HG02938 (cell line): ENCODE data around the gene SRM.
"Not testable (repeated sequence)": the region's sequence is repeated elsewhere in the genome, so short reads cannot be mapped to it uniquely, and the experiment has no call there.

ENCODE experiments used
- ATAC-seq: cut with Tn5 transposase; IDR thresholded peaks from one replicate; pipeline ENCODE4 v1.9.1; 2021; ENCODE audit warnings: mild to moderate bottlenecking, moderate library complexity; ENCODE audit not compliant: unreplicated experiment

SRM gene

DNA sequence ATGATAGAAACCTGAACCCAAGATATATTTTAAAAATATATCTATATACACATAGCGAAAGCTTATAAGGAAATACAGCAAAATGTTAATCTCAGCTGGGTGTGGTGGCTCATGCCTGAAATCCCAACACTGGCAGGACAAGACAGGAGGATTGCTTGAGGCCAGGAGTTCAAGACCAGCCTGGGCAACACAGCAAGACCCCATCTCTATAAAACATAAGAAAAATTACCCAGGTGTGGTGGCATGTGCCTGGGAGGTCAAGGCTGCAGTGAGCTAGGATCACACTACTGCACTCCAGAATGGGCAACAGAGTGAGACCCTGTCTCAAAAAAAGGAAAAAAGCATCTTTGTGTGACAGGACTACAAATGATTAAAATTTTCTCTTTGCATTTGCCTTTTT lies 6.0 kb upstream of the SRM start:
- no peak for ATAC-seq

DNA sequence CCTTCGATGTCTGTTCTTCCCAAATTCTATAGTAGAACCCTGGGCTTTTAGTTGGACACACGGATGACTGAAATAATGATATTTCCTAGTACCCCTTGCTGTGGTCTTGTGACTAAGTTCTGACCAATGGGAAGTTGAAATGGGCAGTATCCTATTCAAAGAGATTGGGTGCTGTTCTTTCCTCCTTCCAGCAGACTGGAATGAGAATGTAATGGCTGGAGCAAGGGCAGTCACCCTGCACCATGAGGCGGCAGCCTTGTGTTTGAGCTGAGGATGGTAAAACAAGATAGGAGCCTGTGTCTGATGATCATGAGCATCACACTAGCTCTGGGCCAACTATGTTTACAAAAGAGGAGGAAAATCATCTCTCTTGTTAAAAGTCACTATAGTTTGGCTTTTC lies 5.1 kb upstream of the SRM start:
- ATAC-seq, result no peak

DNA sequence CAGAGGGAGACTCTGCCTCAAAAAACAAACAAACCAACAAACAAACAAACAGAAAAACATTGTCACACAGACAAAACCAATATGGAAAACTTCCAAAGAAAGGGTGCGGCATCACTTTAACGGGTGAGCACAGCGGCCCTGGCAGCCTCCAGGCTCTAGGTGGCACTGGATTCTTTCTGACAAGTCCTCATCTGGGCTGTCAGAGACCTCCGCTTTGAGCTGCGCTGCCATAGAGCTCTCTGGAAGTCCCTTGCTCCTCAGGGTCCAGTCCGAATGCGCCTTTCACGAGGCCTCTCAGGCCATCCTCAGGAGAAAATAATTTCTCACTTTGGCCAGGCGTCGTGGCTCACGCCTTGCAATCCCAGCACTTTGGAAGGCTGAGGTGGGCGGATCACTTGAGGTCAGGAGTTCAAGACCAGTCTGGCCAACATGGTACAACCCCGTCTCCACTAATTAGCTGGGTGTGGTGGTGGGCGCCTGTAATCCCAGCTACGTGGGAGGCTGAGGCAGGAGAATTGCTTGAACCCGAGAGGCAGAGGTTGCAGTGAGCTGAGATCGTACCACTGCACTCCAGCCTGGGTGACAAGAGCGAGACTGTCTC lies 4.2 kb upstream of the SRM start:
- not testable (repeated sequence) for ATAC-seq

DNA sequence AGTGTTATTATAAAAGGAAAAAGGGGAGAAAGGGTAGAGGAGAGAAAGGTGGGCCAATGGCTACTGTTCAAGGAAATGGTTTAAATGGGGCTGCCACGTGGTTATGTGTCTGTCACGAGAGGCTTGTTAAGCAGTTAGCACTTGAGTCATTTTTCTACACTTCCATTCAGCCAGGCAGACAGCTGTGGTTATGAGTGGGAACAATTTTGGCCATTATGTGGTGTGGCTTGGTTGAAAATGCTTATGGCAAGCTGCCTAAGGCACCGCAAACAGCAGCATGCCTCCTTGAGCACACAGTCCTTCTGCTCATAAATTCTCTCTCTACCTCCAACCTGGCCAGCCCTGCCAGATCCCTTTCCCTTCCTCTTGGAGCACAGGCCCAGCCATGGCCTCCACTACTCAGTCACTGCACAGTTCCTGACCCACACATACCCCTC lies 3.2 kb upstream of the SRM start:
- ATAC-seq, result no peak

DNA sequence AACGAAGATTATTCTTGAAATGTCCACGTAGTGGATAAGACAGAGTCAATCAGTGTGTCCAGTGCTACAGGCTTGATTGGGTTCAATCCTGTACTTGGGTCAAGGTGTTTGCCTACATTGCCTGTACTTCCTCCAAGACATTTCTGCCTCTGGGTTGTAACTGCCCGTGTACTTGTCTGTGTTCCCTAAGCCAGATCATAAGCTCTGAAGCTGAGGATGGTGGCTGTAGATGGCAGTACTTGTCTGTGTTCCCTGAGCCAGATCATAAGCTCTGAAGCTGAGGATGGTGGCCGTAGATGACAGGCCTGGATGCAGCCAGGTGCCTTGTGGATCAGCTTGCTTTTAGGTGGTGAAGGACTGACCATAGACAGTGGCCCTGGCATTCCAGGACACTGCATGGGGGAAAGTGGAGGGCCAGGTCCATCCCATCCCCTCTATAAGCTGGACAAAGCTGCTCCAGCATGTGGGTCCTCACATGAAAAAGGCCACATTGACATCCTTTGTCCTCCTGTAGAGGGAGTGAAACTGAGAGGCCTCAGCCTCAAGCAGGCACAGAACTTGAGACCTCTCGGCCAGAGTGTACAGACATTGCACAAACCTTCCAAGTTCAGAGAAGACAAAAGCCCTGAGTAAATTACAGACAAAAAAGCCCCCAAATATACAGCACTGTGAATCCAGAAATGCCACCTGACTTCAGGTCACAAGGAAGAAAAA lies 2.0 kb upstream of the SRM start:
- ATAC-seq, result no peak

DNA sequence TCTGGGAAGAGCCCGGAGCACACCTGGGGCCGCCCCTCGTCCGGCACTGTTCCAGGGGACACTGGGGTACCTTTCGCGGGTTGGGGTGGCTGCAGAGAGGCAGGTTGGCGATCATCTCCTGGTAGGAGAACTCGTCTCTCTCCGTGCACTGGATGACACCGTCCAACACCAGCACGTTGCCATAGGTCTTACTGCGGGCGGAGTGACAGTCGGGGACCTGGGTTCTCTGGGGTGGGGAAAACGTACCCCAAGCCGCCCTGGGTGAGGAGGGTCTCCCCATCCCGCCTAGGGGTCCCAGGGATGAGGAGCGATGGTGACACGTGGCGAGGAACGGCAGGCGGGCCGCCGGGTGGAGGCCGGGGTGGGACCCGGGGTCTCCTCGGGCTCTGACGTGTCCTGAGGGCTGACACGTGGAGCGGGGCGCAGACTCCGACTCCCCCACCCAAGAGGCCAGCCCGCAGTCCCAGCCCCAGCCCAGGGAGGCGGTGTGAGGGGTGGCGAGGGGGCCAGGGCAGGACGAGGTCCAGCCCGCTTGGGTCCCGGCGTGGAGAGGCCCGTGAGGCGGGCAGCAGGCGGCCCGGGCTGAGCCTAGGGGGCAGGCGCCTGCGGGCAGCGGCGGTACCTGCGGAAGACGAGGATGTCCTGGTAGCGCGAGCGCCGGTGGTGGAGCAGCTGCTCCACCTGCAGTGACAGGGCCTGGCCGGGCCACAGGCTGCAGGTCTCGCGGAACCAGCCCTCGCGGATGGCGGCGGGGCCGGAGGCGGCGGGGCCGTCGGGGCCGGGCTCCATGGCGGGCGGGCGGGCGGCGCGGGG lies 457 bp downstream of the SRM start:
- ATAC-seq, result peak; percentile 11

DNA sequence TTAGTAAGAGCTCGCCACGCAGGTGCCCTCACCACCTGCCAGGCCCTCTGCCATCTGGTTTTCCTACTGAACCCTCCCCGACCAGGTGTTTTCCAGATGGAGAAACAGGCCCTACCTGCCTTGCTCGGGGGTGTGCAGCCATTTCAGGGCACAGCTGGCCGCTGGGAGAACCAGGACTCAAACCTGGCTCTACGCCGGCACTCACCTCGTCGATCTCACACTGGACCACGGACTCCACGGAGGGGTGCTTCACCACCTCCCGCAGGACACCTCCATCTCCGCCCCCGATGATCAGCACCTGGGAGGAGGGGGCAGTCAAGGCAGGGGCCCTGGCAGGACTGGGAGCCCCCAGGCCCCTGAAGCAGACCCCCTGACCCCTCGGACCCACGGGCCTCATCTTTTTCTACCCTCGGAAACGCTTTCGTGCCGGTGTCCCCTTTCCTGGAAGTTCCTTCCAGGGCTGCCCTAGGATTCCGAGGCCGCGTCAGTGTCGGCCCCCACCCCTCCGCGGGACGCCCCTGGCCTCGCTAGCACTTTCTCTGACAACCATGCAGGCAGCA lies 1.1 kb downstream of the SRM start:
- ATAC-seq, result no peak

DNA sequence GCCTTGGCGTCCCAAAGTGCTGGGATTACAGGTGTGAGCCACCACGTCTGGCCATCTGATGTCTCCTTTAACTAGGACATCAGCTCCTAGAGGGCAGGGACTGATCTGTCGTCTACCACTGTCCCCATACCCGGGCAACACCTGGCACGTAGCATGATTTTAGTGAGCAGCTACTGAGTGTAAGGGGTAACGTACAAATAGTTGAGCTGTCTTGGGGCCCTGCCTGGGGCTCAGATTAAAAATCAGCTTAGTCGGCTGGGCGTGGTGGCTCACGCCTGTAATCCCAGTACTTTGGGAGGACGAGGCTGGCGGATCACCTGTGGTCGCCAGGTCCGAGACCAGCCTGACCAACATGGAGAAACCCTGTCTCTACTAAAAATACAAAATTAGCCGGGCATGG lies 1.8 kb downstream of the SRM start:
- ATAC-seq, result no peak

DNA sequence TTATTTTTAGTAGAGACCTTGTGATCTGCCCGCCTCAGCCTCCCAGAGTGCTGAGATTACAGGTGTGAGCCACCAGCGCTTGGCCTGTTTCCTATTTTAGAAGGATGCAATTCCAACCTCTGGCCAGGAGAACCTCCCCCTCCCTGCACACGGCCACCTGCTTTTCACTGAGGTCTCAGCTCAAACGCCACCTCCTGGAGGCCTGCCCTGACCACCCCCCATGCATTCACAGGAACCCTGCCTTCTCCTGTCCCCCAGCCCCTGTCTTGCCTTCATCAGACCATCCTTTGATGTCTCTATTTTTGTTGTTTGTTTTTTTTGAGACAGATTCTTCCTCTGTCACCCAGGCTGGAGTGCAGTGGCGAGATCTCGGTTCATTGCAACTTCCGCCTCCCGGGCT lies 2.3 kb downstream of the SRM start:
- ATAC-seq, result no peak

DNA sequence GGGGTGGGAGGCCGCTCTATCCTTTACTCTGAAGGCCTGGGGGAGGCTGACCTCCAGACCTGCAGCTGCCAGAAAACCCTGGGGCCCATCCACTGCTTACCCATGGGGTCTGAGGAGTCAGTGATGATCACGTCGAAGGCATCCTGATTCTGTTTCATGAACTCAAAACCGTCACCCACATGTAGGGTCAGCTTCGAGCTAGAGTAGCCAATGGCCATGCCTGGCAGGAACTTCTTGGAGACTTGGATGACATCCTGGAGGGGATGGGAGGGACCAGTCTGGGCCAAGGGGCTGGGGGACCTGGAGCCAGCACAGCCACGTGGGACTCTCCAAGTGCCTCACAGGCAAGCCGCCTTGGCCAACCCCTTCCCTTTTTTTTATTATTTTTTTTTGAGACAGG lies 3.3 kb downstream of the SRM start:
- ATAC-seq, result no peak

DNA sequence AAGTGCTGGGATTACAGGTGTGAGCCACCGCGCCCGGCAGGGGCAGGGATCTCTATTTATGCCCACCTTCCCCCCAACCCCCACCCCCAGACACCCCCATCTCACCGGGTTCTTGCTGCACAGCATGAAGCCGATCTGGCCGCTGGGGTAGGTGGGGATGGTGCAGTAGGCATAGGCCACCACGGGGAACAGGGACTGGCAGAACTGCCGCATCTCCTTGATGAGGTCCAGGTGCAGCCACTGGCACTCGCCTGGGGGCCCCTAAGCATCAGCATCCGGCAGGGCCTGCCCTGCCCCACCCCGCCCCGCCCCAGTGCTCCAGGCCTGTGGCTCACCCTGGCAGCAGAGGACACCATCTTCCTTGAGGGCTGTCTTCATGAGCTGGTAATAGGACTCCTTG lies 4.1 kb downstream of the SRM start:
- no peak for ATAC-seq

DNA sequence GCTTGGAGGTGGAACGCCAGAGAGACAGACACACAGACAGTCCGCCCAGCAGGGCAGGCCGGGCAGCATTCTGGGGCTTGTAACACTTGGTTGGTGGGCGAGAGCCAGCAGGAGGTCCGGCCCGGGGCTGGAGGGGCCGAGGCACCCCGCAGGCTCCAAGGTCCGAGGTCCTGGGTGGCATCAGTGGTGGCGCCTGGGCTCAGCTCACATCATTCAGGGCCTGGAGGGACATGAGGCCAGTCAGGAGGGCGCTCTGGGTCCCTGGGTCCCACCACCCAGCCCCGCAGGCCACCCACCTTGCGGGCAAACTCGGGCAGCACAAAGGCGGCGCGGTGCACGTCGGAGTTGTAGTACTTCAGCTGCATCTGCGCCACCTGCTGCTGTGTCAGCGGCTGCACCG lies 5.2 kb downstream of the SRM start:
- no peak for ATAC-seq

DNA sequence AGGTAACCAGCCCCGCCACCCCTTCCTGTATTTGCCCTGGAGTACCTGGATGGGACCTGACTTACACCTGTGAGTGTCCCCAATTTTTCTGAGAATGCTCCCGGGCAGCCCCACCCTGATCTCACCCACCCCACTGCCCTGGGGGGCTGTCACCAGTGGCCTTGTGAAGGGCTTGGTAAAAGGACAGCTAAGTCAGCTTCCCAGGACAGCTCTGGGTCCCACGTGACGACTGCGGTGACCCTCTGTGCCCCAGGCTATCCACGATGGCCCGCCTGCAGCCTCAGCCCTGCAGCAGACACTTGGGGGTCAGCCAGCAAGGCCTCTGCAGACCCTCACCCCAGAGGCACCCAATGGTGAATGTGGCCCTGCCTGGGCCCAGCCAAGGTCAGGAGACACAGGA lies 5.6 kb downstream of the SRM start:
- ATAC-seq, result no peak

DNA sequence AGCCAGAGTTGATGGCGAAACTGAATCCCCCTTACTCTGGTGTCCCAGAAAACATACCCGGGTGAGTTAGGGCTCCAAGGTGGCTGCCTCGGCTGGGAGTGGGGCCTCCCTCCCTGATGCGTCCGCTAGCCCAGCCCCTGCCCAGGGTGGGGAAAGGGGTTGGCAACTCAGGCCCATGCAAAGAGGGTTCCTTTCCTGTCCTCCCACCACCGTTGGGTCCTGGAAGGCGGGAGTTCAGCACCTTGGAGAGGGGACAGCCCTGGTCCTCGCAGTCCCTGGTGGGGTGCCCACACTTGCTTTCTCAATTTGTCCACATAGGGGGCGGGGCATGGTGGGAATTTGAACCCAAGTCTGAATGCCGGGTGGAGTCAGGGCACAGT lies 6.1 kb downstream of the SRM start:
- no peak for ATAC-seq

DNA sequence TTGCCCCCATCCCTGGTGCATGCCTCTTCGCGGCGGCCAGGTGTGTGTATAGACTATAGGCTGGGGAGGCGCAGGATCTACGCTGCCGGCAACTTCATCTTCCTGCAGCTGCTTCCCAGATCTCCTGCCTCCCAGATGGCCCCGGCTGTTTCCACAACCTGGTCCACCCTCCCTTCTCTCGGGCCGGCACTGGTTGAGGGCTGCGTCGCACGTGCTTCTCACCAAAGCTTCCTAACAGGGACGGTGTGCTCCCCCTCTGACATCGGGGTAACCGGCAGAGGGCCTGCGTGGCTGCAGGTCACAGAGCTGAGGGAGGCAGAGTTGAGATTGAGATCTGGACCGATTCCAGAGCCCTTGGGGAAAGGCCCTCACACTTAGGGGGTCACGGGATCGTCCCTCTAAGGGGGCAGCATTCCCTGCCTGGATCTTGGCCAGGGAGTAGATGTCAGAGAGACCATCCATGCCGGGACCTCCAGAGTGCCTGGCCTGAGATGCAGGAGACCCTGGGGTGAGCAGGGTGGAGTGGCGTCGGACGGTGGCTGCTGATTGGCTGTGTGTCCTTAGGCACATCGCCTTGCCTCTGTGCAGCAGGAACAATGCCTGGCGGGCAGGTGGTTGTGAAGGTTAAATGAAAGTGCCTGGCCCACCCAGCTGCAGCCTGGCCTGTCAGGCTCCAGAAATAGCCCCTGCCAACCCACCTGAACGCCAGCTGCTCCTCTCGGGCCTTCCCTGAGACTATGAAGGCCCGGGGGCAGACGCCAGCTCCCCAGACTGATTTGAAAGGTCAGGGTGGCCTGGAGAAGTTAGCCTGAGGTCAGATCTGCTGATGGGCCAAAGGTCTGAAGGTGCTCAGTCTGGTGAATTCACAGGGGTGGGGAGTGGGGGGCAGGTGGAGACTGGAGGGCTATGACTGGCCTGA lies 6.7 kb downstream of the SRM start:
- ATAC-seq, result no peak

DNA sequence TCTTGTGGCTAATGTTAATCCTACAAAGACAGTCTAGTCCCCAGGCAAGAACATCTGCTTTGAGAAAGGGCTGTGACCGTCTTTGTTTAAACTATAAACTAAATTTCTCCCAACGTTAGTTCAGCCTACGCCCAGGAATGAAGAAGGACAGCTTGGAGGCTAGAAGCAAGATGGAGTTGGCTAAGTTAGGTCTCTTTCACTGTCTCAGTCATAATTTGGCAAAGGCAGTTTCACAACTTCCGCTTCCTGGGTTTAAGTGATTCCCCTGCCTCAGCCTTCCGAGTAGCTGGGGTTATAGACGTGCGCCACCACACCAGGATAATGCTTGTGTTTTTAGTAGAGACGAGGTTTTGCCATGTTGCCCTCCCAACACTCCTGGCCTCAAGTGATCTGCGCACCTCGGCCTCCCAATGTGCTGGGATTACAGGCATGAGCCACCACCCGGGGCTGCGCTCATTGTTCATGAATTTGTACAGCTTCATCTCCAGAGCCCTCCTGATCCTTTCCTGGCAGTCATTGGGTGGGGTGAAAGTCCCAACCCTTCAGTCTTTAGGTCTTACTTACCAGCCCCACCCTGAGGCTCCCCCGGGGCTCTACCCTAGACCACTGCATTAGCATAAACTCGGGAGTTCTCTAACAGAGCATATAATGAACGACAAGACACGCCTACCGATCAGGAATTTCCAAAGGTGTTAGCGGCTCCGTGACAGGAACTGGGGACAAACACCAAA lies 7.9 kb downstream of the SRM start:
- ATAC-seq, result no peak

DNA sequence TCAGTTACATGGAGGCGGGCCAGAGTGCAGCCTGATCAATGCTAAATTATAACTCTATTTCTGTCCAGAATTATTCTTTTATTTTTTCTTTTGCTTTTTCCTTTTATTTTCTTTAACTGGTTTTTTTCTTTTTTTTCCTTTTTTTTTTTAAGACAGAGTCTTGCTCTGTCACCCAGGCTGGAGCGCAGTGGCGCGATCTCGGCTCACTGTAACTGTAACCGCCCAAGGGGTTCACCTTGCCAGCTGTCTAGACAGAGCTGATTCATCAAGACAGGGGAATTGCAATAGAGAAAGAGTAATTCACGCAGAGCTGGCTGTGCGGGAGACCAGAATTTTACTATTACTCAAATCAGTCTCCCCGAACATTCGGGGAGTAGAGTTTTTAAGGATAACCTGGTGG lies 8.7 kb downstream of the SRM start:
- ATAC-seq, result not testable (repeated sequence)

DNA sequence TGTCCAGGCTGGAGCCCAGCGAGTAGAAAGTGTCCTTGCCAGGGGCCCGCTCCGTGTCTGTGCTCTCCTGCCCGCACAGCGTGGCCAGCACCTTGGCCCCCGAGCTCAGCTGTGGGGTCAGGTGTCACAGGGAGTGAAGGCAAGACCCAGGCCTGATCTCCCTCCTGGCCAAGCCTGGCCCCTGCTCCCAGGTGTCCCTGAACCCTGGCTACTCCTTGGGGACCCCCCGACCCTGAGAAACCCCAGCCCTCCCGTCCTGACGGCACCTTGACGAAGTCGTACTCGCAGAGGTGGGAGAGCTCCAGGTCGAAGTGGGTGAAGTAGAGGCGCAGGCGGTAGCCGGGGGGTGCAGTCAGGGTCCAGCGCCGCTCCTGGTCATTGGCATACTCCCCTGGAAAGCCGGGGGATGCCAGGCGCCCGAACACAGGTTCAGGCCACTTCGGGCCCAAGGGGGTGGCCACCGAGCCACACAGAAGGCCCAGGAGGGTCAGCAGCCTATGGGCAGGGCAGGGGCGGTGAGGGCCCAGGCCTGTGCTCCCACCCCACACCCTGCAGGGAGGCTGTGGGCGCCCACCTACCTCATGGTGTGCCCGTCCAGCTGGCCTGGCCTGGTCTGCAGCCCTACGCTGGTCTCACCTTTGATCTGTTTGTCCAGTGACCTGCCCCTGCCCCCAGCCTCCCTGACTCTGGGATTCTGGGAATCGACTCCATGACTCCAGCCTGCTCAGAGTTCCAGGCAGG lies 13.0 kb downstream of the SRM start, which contains the start of gene MASP2:
MASP2 (minus strand) TSS at position 615 of the 741 bp plus-strand sequence; CDS start at position 583, 32 bp downstream.
- no peak for ATAC-seq

DNA sequence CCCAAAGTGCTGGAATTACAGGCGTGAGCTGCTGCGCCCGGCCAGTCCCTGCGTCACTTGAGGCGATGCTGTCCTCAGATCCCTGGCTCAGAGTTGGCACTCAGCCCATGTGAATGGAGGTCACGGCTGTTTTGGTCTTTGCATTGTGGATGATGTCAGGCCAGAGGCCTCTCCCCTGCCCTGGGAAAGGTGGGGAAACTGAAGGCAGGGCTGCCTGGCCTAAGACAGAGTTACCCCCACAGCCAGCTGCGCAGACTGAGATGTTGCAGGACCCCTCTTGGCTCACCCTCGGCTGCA lies 13.6 kb downstream of the SRM start:
- ATAC-seq, result no peak
